ENCODE measurements around the gene NAA11.
"Not testable (repeated sequence)": the region's sequence is repeated elsewhere in the genome, so short reads cannot be mapped to it uniquely, and the experiment has no call there.

The NAA11 gene

GRCh38 chr4:79308137-79308536, 17.7 kb downstream of the NAA11 start:
- DNase-seq: no peak

- no peak for DNase-seq
These were observed 19.1 kb downstream of the NAA11 start for GRCh38 chr4:79306795-79307194.

- no peak for DNase-seq
These were observed 25.6 kb downstream of the NAA11 start for GRCh38 chr4:79300280-79300679.

- DNase-seq: no peak
These were observed 27.4 kb downstream of the NAA11 start for GRCh38 chr4:79298484-79298883.

- DNase-seq: no peak
These were observed 27.8 kb downstream of the NAA11 start for GRCh38 chr4:79298027-79298426.

GRCh38 chr4:79297479-79297878, 28.4 kb downstream of the NAA11 start:
- no peak for DNase-seq

GRCh38 chr4:79296768-79297428, 29.0 kb downstream of the NAA11 start:
- no peak for DNase-seq

GRCh38 chr4:79295086-79295485, 30.8 kb downstream of the NAA11 start:
- DNase-seq: no peak

- DNase-seq: no peak
These were observed 31.8 kb downstream of the NAA11 start for GRCh38 chr4:79294064-79294463.

GRCh38 chr4:79292008-79292407, 33.9 kb downstream of the NAA11 start:
- DNase-seq: peak in 1 of 2 donors; percentile 1

GRCh38 chr4:79290376-79290775, 35.5 kb downstream of the NAA11 start:
- DNase-seq: no peak

- DNase-seq: no peak
These were observed 37.7 kb downstream of the NAA11 start for GRCh38 chr4:79288185-79288584.

GRCh38 chr4:79287718-79288117, 38.1 kb downstream of the NAA11 start:
- DNase-seq: no peak

- no peak for DNase-seq
These were observed 38.8 kb downstream of the NAA11 start for GRCh38 chr4:79287076-79287475.

GRCh38 chr4:79281566-79282359, 44.1 kb downstream of the NAA11 start:
- no peak for DNase-seq

GRCh38 chr4:79277467-79277866, 48.4 kb downstream of the NAA11 start:
- not testable (repeated sequence) for DNase-seq

GRCh38 chr4:79273915-79274314, 51.9 kb downstream of the NAA11 start:
- DNase-seq: no peak

GRCh38 chr4:79272761-79273160, 53.1 kb downstream of the NAA11 start:
- DNase-seq: no peak

GRCh38 chr4:79272126-79272525, 53.7 kb downstream of the NAA11 start:
- no peak for DNase-seq

- DNase-seq: no peak
These were observed 58.2 kb downstream of the NAA11 start for GRCh38 chr4:79267671-79268070.

Measured in inflammatory macrophage (primary cell).